ENCODE measurements around the gene KLC3.

The KLC3 gene

DNA sequence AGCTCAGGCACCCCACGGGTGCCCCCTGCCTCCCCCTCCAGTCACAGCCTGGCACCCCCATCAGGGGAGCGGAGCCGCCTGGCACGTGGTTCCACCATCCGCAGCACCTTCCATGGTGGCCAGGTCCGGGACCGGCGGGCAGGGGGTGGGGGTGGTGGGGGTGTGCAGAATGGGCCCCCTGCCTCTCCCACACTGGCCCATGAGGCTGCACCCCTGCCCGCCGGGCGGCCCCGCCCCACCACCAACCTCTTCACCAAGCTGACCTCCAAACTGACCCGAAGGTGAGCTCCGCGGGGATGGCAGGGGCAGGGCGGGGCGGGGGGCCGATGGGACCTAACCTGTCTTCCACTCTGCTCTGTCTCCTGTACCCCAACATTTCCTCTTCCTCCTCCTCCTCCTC, 42.9 kb upstream of the KLC3 start:
- in situ Hi-C loops (cut with HindIII; ENCODE audit: low sequenced_read_pairs), result no loop called here
- H3K4me3 ChIP-seq (ENCODE audit: low read depth, low read length), result no peak overlapping the region
- no peak for TF ChIP-seq CTCF (IDR thresholded peaks at IDR 0.05; ENCODE audit: low read depth, low read length)
- no peak for DNase-seq (ENCODE audit: low read depth, low spot score)

- in situ Hi-C loops (cut with HindIII; ENCODE audit: low sequenced_read_pairs), result no loop called here
- H3K4me3 ChIP-seq (ENCODE audit: low read depth, low read length), result no peak overlapping the region
- DNase-seq (ENCODE audit: low read depth, low spot score), result no peak
- TF ChIP-seq CTCF (IDR thresholded peaks at IDR 0.05; ENCODE audit: low read depth, low read length), result no peak
These were observed 42.3 kb upstream of the KLC3 start for GRCh38 chr19:45298264-45298663.

- in situ Hi-C loops (cut with HindIII; ENCODE audit: low sequenced_read_pairs), result no loop called here
- TF ChIP-seq CTCF (IDR thresholded peaks at IDR 0.05; ENCODE audit: low read depth, low read length), result no peak
- H3K4me3 ChIP-seq (ENCODE audit: low read depth, low read length), result no peak overlapping the region
- no peak for DNase-seq (ENCODE audit: low read depth, low spot score)
These were observed 40.8 kb upstream of the KLC3 start for GRCh38 chr19:45299719-45300118.

DNA sequence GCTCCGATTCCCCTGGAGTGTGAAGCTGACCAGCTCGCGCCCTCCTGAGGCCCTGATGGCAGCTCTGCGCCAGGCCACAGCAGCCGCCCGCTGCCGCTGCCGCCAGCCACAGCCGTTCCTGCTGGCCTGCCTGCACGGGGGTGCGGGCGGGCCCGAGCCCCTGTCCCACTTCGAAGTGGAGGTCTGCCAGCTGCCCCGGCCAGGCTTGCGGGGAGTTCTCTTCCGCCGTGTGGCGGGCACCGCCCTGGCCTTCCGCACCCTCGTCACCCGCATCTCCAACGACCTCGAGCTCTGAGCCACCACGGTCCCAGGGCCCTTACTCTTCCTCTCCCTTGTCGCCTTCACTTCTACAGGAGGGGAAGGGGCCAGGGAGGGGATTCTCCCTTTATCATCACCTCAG, 38.1 kb upstream of the KLC3 start:
- no peak for DNase-seq (ENCODE audit: low read depth, low spot score)
- in situ Hi-C loops (cut with HindIII; ENCODE audit: low sequenced_read_pairs), result no loop called here
- no peak for TF ChIP-seq CTCF (IDR thresholded peaks at IDR 0.05; ENCODE audit: low read depth, low read length)
- H3K4me3 ChIP-seq (ENCODE audit: low read depth, low read length), result no peak overlapping the region

- TF ChIP-seq CTCF (IDR thresholded peaks at IDR 0.05; ENCODE audit: low read depth, low read length), result no peak
- in situ Hi-C loops (cut with HindIII; ENCODE audit: low sequenced_read_pairs), result no loop called here
- no peak overlapping the region for H3K4me3 ChIP-seq (ENCODE audit: low read depth, low read length)
- DNase-seq (ENCODE audit: low read depth, low spot score), result no peak
These were observed 37.1 kb upstream of the KLC3 start for GRCh38 chr19:45303269-45304060.

DNA sequence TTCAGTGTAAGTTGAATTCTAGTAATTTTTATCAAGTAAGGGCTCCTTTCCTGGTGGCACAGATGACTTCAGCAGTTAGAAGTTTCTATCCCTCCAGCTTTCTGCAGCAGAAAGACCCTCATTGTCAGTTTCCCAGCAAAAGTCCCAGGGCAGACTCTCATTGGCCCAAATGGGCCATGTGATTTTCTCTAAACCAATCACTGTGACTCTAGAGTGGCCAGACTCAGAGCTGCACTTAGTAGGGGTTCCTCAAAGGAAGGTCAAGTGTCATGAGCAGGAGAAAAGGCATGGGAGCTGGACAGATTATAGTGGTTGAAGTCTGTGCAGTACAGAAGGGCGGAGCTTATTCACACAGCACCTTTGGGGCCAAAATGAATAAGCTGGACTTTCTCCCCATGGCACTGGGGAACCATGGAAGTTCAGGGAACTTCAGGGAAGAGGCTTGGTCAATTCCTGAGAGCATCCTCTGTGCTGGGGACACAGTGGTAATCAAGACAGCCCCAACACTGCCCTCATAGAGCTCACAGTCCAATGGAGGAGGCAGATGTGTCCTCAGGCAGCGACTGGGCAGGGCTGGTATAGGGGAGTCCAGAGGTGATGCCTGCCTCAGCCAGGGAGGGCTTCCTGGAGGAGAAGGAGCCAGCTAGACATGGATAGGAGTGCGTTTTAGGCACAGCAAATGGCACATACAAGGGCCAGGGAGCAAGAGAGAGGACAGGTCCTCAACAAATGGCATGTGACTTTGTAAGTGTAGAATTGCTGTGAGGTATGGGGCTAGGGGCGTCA, 36.2 kb upstream of the KLC3 start:
- TF ChIP-seq CTCF (IDR thresholded peaks at IDR 0.05; ENCODE audit: low read depth, low read length), result no peak
- no peak overlapping the region for H3K4me3 ChIP-seq (ENCODE audit: low read depth, low read length)
- DNase-seq (ENCODE audit: low read depth, low spot score), result no peak
- in situ Hi-C loops (cut with HindIII; ENCODE audit: low sequenced_read_pairs), result no loop called here
